ENCODE measurements around the gene CLTCL1. TPM values are rescaled to one million over a fixed set of nuclear protein-coding genes. Genes with fewer than 3 reads are reported as not detected.

The CLTCL1 gene
- 2.9 and 3.4 TPM in 2 replicates for total RNA-seq

GRCh38 chr22:19291580-19292457 lies at the start of gene CLTCL1:
Gene CLTCL1 (minus strand): TSS chr22:19291719. CDS start chr22:19291641, 78 bp downstream.

GRCh38 chr22:19178657-19179496 lies 112.6 kb downstream of the CLTCL1 start, which contains the start of gene SLC25A1:
Gene SLC25A1 (minus strand): TSS chr22:19178736. CDS start chr22:19178673, 63 bp downstream.

GRCh38 chr22:19149991-19150390 lies 141.5 kb downstream of the CLTCL1 start, which contains the start of gene GSC2:
Gene GSC2 (minus strand): TSS chr22:19150292. CDS start chr22:19150283, 9 bp downstream.

GRCh38 chr22:19130959-19131684 lies 160.4 kb downstream of the CLTCL1 start, which contains the start of gene TSSK2:
Gene TSSK2 (plus strand): TSS chr22:19131308. CDS start chr22:19131400, 92 bp downstream.

Other genes starting within 250 kb of the CLTCL1 start
- gene DGCR2, start 169.3 kb downstream of the CLTCL1 start, total RNA-seq, result 36.3 and 39.6 TPM in 2 replicates
- not detected in 2 replicates for gene TSSK2, start 160.4 kb downstream of the CLTCL1 start, total RNA-seq
- gene ESS2, start 147.1 kb downstream of the CLTCL1 start, total RNA-seq, result 12.8 and 13.1 TPM in 2 replicates
- not detected in 2 replicates for gene GSC2, start 141.4 kb downstream of the CLTCL1 start, total RNA-seq
- gene SLC25A1, start 113.0 kb downstream of the CLTCL1 start, total RNA-seq, result 77.9 and 99.0 TPM in 2 replicates
- gene HIRA, start 140.0 kb upstream of the CLTCL1 start, total RNA-seq, result 16.7 and 18.1 TPM in 2 replicates
- gene MRPL40, start 140.8 kb upstream of the CLTCL1 start, total RNA-seq, result 38.3 and 52.8 TPM in 2 replicates
- gene C22orf39, start 156.0 kb upstream of the CLTCL1 start, total RNA-seq, result 22.1 and 28.0 TPM in 2 replicates
- gene UFD1, start 187.5 kb upstream of the CLTCL1 start, total RNA-seq, result 28.4 and 36.7 TPM in 2 replicates
- 0.69 and 4.5 TPM in 2 replicates for gene CDC45, start 188.2 kb upstream of the CLTCL1 start, total RNA-seq
- 43.7 and 50.2 TPM in 2 replicates for gene CLDN5, start 232.7 kb upstream of the CLTCL1 start, total RNA-seq